GM15510 (cell line): ENCODE measurements around the gene CELSR1.

Experiments used
- POLR2A ChIP-seq: IDR thresholded peaks from 3 replicates; pipeline ENCODE4 v1.6.1; 2011; ENCODE audit warnings: borderline replicate concordance; ENCODE audit not compliant: insufficient read length; ENCODE audit errors: extremely low read depth

The CELSR1 gene

DNA sequence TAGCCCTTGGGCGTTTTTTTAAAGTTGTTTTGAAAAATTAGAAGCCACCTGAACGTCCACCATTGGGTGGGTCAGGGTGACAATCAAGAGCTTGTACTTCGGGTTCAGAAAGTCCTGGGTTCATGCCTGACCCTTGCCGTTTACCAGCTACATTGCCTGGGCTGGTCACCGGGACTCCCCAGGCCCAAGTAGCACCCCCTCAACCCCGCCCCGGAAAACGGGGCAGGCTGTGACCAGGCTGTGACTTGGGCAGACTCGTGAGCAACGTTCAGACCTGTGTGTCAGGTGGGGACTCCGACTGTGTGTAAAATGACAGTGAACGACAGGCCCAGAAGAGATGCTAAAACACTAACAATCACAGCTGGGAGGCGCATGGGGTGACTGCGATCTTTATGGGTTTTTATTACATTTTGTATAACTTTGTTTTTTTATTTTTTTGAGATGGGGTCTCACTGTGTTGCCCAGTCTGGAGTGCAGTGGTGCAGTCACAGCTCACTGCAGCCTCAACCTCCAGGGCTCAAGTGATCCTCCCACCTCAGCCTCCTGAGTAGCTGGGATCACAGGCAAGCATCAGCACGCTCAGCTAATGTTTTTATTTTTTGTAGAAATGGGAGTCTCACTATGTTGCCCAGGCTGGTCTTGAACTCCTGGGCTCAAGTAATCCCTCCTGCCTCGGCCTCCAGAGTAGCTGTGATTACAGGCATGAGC is 145.1 kb downstream of the CELSR1 start:
- no peak for TF ChIP-seq POLR2A

- TF ChIP-seq POLR2A = no peak
Observed at GRCh38 chr22:46391486-46392136, 145.8 kb downstream of the CELSR1 start.

DNA sequence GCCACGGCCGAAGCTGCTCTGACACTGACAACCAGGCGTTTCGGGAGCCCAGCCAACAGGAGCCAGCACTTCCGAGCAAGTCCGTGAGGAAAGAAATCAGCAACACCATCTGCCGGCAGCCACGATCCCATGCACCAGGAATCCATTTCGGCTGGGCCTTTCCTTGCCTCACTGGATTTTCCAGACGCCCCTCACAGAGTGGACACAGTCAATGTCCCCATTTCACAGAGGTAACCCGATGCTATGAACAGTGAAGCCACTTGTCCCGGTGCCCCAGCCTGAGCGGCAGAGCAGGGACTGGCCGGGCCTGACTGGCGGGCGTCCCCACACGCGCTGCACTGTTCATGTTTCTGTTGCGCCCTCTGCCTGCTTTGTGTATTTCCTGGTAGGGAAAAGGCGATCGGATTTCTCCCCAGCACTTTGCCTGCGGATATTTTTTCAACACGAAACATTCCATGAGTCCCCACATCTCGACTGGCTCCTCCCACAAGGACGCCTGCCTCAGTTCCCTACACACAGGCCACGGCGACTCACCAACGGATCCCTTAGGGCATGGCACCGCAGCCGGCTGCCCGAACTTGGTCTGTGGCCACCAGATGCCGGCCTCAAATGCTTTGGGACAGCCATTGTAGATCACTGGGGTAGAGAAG is 146.6 kb downstream of the CELSR1 start:
- no peak for TF ChIP-seq POLR2A

- TF ChIP-seq POLR2A = no peak
Observed at GRCh38 chr22:46390105-46390651, 147.2 kb downstream of the CELSR1 start.

DNA sequence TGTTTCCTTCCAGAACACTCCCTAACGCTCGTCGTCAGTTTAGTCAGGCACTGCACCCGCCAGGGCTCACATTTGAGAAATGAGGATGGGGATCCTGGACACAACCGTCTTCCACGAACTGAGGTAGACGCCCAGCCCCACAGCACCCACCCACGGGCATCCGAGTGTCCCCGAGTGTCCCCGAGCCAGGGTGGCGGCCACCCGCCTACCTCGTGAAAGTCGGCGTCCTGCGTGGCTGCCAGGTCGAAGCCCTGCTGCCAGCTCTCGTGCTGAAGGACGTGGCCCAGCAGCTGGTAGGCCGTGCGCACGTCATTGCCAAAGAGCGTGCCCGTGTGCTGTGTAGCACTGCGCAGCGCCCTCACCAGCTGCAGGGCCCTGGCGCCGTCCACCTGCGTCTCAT is 148.3 kb downstream of the CELSR1 start:
- TF ChIP-seq POLR2A = no peak

GRCh38 chr22:46388647-46389046 is 148.8 kb downstream of the CELSR1 start:
- TF ChIP-seq POLR2A = no peak

DNA sequence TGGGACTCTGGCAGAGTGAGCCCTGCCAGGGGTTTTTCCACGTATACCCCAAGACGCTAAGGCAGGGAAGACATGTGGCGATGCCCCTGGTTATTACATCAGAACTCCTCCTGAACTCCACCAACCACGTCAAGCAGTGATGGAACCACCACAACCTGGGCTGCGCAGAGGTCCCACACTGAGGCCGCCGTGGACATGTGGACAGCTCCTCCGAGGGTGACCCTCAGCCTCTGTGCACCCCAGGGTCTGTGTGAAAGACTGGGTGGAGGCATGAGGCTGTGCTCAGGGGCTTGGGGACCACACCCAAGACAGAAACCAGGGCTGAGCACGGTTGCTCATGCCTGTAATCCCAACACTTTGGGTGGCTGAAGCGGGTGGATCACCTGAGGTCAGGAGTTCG is 149.7 kb downstream of the CELSR1 start:
- TF ChIP-seq POLR2A = no peak

DNA sequence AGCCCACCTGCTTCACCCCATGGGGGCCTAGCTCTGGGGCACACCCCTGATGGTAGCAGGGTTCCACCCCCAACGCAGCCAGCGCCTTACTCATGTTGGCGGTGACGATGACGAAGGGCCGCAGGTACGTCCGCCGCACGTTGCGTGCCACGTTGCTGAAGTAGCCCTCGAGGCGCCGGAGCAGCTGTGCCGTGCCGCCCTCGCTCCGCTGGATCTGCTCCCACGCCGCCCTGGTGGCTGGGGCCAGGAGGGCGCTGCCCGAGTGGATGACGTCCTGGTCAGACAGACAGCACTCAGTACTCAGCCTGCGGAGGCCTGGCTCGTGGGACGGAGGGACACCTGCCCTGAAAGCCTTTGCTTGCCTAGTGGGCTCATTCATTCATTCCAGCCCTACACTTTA is 151.1 kb downstream of the CELSR1 start:
- TF ChIP-seq POLR2A = no peak

- TF ChIP-seq POLR2A = no peak
Observed at GRCh38 chr22:46382524-46382923, 154.9 kb downstream of the CELSR1 start.

DNA sequence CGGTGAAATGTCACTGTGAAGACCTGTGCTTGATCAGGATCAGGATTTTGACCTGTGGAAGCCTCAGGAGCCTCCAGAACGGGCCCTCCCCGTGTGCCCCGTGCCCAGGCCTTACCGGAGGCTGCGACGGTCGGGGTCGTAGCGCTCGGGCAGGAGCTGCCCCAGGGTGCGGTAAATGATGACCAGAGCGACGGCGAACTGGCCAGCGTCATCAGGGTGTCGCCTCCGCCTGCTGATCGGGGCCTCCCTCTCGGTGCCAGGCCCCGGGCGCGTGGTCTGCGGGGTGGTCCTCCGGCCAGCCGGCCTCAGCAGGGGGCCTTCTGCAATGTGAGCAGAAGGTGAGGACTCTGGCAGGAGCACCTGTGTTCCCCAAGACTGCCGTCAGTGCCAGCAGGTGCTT is 155.7 kb downstream of the CELSR1 start:
- TF ChIP-seq POLR2A = no peak

DNA sequence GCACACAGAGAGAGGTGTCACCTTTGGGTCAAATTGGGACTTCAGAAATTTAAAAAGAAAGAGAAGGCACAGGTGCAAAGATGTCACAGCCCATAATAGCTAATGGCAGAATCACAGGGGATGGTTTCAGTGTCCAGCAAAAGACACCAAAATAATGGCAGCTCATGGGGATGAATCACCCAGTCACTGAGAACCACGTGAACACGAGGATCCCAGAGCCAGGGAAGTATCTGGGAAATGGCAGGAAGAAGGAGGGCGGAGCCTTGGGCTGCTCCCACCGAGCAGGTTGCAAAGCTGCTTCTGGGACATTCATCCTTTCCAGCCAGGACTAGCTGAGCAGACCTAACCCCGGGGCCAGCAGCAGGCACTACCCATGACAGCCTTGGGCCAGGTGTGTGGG is 156.3 kb downstream of the CELSR1 start:
- TF ChIP-seq POLR2A = no peak

DNA sequence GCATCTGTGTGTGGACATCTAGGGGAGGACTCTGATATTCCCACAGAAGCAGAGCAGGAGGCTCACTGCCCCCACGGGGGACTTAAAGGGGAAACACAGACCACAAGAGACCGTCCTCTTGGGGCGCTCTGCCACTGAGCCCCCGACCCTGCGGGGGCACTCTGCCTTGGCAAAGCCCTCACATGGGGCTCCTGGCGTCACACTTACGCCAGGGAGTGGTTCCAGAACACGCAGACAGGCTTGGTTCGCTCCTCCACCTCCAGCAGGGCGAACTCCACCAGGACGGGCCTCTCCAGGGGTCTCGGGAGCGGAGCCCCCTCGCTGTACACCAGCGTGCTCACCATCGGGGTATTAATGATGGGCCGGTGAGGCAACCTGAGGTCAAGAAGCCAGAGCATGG is 156.8 kb downstream of the CELSR1 start:
- TF ChIP-seq POLR2A = no peak

- TF ChIP-seq POLR2A = no peak
Observed at GRCh38 chr22:46380069-46380468, 157.4 kb downstream of the CELSR1 start.

DNA sequence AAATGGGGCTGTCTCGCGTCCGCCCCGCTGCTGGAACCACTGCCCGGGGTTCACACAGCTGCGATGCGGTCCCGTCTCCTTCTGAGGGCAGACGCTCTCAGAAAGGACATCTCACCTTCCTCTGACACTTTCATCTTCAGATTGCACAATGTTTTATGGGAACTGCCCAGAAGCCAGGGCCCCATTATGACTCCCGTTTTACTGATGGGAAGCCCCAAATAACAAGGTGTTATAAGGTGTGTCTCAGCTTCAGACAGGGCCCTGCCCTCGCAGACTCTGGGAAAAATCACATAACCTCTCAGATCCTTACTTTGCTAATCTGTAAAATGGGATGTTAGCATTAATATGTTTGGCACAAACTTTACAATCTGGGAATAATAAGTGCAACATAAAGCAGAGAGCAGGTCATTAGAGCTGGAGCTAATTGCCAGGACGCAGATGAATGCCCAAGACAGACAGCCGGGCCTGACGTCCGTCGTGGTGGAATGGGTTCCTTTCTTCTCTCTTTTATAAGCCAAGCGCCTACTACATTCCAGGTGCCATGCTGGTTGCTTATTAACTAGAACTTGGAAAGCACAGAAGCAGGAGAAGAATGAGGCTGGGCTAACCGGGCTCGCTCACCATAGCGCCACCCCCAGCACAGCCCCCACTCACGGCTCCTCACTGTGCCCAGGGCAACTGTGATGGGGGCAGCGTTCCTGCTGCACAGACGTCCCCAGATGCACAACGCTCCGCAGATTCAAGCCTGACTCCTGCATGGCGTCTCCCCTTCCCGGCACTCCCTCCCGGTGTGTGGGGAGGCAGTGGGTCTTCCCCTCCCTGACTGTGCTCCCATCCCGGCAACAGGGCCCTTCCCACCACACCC is 158.1 kb downstream of the CELSR1 start:
- no peak for TF ChIP-seq POLR2A

DNA sequence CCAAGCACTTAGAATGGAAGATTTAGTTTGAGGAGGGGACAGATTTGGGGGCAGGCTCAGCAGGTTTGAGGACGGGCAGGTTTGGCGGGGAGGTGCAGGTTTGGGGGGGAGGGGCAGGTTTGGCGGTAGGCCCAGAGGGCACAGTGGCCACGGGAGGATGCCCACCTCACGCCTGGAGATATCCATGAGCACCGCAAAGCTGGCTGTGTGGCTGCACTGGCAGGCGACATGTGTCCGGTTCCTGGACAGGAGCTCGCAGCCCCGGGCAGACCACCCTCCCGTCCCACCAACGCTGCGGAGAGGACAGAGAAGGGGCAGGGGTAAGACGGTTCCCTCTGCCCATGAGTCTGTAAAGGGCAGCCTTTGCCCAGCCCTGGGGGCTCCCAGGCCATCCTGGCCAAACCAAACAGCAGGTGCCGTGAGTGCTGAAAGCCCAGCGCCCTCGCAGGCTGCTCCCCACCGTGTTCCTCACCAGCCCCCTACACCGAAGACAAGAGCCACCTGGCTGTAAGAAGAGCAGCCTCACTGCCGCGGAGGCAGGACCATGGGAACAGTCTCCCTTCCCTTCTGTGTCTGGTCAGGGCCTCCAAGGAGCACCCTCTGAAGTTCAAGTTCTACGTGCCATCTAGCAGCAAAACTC is 158.9 kb downstream of the CELSR1 start:
- no peak for TF ChIP-seq POLR2A
